ENCODE data around the gene FOXK2.
"Not testable (repeated sequence)": the region's sequence is repeated elsewhere in the genome, so short reads cannot be mapped to it uniquely, and the experiment has no call there.

Gene FOXK2

DNA sequence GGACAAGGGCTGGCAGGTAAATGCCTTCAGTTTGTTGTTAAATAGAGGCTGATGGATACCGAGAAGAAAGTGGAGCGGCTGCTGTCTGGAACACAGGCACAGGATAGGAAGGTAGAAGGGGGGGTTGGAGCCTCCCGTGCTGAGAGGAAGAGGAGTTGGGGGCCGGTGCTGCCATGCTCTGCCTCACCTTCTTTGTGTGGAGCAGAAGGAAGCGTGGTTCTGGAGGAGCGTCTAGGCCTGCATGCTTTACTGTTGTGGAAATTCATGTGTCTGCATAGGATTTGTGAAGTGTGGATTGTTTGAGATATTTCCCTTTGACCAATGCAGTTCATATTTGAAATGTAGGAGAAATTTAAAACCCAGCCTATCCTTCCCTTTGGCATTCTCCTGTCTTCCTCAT, 52.3 kb downstream of the FOXK2 start:
- no peak for DNase-seq (ENCODE audit: low spot score)
- TF ChIP-seq CTCF (IDR thresholded peaks at IDR 0.05; ENCODE audit: extremely low read depth, missing control alignments) = no peak

DNA sequence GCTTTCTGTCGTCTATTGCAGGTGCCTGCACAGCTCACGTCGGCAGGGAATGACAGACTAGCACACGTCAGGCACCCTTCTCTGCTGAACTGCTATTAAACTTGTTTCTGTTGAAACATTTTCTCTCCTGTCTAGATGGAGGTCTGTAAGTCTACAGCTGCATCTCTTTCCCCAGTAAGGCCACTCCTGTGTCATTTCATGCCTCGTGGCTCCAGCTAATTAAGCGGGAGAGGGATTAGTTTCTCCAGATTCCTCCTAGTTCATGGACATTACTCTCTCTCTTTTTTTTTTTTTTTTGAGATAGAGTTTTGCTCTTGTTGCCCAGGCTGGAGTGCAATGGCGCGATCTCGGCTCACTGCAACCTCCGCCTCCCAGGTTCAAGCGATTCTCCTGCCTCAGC, 54.5 kb downstream of the FOXK2 start:
- no peak for DNase-seq (ENCODE audit: low spot score)

GRCh38 chr17:82575581-82576221, 56.2 kb downstream of the FOXK2 start:
- DNase-seq (ENCODE audit: low spot score) = not testable (repeated sequence)

More for the DNA sequence above, 54.5 kb downstream of the FOXK2 start:
- TF ChIP-seq CTCF (IDR thresholded peaks at IDR 0.05; ENCODE audit: extremely low read depth, missing control alignments) = no peak

- DNase-seq (ENCODE audit: low spot score) = no peak
- TF ChIP-seq CTCF (IDR thresholded peaks at IDR 0.05; ENCODE audit: extremely low read depth, missing control alignments) = no peak
These were observed 57.8 kb downstream of the FOXK2 start for GRCh38 chr17:82577300-82577699.

- DNase-seq (ENCODE audit: low spot score) = not testable (repeated sequence)
These were observed 60.4 kb downstream of the FOXK2 start for GRCh38 chr17:82579969-82580368.

- DNase-seq (ENCODE audit: low spot score) = no peak
- no peak for TF ChIP-seq CTCF (IDR thresholded peaks at IDR 0.05; ENCODE audit: extremely low read depth, missing control alignments)
These were observed 62.7 kb downstream of the FOXK2 start for GRCh38 chr17:82582213-82582612.

DNA sequence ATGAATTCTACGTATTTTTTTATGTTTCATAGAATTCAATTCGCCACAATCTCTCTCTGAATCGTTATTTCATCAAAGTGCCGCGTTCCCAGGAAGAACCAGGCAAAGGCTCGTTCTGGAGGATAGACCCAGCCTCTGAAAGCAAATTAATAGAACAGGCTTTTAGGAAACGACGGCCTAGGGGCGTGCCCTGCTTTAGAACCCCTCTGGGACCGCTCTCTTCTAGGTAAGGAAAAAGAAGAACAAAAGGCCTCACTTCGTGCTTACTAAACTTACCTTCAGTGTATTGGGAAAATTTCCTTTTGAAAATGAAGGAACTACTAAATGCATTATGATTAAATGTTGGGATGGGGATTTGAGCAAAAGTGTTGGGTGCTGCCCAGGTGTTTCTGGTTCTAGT, 63.2 kb downstream of the FOXK2 start:
- DNase-seq (ENCODE audit: low spot score) = no peak
- TF ChIP-seq CTCF (IDR thresholded peaks at IDR 0.05; ENCODE audit: extremely low read depth, missing control alignments) = no peak

DNA sequence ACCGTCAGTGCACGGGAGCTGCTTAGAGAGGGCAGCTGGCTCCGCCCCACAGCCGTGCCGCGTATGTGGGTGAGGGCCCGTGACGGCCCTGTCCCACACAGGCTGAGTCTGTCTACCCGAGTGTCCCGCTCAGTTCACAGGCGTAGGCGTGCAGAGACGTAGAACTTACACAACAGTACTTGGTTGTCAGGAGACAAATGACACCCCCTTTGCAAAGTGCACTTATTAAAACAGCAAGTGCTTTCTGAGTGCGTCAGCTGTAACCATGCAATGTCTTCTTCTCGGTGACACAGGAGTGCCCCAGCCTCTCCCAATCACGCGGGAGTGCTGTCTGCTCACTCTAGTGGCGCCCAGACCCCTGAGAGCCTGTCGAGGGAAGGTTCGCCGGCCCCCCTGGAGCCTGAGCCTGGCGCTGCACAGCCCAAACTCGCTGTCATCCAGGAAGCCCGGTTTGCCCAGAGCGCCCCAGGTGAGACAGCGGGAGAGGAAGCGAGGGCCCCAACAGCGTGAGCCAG, 64.2 kb downstream of the FOXK2 start:
- DNase-seq (ENCODE audit: low spot score) = no peak
- TF ChIP-seq CTCF (IDR thresholded peaks at IDR 0.05; ENCODE audit: extremely low read depth, missing control alignments) = no peak

GRCh38 chr17:82585935-82586575, 66.5 kb downstream of the FOXK2 start:
- DNase-seq (ENCODE audit: low spot score) = not testable (repeated sequence)

Data from GM20000 (cell line).